HG02981 (cell line): ENCODE measurements around the gene HSD17B2.

ENCODE experiments used
- ATAC-seq: cut with Tn5 transposase; IDR thresholded peaks from one replicate; pipeline ENCODE4 v1.9.1; 2021; ENCODE audit warnings: mild to moderate bottlenecking, moderate library complexity; ENCODE audit not compliant: unreplicated experiment

The HSD17B2 gene

DNA sequence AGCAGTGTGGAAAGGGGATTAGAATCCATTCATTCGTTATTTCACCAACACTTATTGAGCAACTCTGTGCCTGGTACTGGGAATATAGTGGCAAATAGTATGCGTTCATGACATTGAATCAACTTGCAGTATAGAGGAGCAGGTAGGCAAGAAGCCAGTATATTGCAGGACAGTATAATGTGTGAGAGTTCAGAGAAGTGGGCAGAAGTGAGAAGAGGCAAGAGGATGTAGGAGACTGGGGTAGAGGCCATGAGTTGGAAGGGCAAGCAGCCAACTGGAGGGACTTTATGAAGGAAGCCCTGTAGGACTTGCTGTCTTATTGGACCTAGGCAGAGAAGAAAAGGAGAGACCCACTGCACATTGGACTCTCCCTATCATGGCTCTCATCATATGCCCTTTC, 12.3 kb downstream of the HSD17B2 start:
- no peak for ATAC-seq

DNA sequence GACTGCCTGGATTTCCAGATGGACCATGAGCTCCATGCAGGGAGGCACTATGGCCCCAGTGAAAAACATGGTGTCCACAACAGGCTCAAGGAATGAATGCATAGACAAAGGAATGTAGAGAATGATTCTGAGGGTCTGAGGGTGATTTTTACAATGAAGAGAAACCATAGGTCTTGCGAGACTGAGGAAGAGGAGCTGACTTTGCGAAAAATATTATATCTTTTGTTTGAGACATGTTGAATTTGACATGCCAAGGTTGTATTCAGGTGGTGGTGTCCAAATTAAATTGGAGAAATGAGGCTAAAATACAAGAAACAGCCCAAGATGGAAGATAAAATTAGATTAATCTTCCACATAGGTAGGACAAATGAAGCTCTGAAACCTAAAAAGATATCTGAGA, 12.7 kb downstream of the HSD17B2 start:
- ATAC-seq = no peak

DNA sequence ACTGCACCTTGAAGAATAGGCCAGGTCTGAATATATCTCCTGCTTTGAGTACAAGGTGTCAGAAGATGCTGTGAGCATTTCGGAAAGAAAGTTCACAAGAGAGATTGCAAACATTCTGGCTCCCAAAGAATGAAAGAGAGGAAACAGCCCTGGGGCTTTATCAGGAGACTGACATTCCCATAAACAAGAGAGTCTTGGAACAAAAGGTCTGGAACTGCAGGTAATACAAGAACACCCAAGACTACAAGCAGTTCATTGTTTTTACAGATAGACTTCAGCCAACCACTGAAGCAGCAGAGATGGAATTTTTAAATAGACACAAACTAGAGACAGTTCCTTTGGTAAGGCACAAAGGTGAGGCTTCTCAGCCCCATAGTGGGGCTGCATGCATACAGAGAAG, 14.4 kb downstream of the HSD17B2 start:
- no peak for ATAC-seq

DNA sequence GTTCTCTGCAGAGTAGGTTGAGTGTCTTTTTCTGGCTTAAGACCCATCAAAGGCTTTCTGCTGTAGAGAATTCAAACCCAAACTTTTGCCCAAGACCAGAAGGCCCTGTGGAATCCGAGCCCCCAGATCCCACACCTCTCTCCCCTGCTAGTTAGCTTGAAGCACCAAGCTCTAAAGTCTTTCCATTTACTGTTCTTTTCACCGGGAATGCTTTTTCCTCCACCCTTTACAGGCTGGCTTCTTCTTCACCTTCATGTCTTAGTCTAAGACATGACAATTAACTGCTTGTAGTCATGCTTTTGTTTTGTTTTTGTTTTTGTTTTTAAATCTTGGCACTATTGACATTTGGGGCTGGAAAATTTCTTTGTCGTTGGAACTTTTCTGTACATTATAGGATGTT, 15.5 kb downstream of the HSD17B2 start:
- no peak for ATAC-seq

DNA sequence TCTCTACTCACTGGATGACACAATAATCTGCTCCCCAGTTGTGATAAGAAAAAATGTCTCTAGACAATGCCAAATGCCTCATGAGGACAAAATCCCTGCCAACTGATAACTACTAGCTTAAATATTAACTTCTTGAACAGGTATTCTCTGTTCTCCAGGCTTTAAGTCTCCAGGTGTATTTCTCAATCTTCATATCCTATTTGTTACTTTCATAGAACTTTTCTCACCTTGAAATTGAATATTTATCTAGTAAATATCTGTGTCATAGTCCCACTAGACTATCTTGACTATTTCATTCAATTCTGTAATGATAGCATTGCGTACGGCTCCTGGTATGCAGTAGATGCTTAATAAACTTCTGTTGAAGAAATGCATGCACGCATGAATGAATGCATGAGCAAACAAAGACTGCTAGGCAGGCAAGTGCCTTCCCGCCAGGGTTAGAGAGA, 15.9 kb downstream of the HSD17B2 start:
- no peak for ATAC-seq

DNA sequence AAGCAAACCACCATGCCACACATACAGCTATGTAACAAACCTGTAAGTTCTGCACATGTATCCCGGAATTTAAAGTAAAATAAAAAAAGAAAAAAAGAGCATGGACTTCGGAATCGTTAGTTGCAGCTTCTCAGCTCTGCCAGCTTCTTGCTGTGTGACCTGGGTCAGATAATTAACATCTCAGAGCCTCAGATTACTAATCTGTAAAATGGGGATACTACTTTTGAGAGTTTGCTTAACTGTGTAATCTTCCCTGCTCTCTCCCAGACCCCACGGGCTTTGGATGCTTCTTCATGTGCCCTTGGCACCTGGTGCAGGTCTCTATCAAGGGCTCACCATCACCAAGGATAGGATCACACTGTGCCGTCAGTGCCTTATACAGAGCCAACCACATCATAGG, 16.6 kb downstream of the HSD17B2 start:
- ATAC-seq = no peak

DNA sequence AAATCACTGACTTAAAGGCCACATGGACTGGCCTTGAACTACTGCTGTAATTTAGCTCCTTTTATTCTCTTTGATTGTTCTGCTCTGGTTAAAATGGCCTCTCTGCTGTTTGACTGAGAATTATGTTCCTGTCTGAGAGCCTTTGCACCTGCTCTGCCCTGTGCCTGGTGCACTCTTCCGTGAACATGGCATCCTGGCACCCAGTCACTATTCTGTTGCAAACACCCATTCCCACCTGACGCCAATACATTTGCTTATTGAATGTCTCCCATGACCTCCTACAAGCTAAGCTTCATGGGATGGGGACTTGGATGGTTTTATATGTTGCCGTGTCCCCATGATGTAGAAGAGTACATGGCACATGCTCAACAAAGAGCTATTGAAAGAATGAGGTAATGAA, 20.1 kb downstream of the HSD17B2 start:
- no peak for ATAC-seq

DNA sequence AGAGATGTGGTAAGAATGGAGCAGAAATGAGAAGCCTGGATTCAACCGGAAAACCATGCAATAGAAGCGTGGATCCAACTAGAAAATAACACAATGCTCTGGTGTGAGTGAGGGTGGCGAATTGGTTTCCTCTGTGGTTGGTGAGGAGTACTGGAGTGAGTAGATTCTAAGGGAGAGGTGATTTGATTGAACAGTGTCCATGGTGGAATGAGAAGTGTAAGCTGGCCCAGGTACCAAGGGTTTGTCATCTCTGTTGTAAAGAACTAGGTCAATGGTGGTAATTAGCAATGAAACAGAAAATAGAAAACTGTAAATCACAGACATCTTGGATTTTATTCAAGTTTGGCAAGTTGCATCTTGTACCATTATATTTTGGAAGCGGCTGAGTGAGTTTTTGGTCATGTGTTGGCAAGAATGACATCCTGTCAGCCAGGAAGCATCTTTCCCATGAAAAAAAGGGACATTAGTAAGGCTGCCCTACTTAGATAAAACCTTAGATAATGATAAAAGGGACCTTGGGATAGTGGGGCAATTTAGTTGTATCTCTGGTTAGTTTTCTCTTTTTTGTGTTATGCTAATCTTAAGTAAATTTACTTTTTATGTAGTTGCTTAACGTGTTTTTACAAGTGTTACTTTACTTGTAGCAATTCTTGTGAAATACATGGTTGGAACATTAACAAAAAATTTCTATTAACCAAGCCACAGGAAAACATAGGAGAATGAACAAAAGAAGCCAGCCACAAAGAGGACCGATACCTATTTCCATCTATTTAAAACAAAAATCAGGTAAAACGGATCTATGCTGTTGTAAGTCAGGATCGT, 20.9 kb downstream of the HSD17B2 start:
- ATAC-seq = no peak

DNA sequence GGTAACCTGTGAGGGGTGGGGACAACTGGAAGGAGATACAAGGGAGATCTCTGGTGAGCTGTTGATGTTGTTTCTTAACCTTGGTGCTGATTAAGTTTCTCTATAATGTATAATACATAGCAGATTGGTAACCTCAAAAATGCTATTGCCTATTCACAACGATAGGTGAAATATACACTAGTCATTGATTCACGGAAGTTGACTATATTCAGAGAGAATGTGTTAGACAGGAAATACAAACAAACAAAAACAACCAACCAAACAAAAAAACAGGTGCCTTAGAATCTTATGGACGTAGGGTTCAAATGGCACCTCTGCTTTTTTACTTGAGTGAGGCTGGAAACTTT, 21.5 kb downstream of the HSD17B2 start:
- no peak for ATAC-seq

DNA sequence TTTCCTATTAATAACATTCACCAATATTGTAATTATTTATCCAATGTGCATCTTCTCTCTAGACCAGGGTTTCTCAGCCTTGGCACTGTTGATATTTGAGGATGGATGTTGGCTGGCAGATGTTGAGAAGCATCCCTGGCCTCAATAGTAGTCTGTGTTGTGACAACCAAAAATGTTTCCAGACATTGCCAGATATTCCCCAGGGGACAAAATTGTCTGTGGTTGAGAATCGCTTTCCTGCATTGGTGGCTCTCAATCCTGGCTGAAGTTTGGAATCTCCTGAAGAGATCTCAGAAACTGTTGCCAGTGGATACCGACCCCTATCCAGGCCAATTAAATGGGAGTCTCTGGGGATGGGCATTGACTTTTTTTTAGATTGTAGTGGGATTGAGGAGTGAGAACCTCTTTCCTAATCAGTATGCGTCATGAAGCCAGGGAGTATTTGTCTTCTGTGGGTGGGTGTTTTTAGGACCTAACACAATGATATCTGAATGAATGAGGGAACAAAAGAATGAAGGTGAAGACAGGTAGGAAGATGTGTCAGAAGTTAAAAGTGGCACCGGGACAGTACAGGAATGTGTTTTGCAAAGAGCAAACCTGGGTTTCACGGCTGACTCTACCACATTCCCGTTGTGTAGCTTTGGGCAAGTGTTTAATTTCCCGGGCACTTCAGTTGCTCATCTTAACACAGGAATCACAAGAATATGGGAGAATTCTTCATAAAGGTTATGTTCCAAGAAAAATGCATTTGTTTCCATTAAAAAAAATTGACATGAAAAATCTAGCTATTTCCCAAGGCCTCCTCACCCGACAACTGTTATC, 24.3 kb downstream of the HSD17B2 start:
- no peak for ATAC-seq

DNA sequence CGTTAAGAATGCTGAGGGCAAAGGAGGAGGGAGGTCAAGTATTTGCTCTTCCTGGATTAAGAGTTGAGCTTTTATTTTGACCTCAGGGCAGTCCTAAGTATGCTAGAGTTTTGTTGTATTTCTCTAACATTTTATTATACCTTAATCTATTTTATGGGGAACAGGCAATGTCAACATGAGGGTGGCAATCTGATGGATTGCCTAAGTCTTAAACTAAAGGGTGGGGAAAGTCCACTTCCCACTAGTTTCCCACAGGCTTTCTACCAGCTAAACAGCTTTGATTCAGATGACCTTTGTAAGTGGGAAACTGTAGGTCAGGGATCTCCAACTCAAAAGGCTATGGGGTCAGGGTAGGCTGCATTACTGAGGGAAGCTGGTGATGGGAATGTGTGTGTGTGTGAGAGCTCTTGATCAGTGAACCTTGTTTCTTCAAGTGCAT, 24.9 kb downstream of the HSD17B2 start:
- no peak for ATAC-seq

DNA sequence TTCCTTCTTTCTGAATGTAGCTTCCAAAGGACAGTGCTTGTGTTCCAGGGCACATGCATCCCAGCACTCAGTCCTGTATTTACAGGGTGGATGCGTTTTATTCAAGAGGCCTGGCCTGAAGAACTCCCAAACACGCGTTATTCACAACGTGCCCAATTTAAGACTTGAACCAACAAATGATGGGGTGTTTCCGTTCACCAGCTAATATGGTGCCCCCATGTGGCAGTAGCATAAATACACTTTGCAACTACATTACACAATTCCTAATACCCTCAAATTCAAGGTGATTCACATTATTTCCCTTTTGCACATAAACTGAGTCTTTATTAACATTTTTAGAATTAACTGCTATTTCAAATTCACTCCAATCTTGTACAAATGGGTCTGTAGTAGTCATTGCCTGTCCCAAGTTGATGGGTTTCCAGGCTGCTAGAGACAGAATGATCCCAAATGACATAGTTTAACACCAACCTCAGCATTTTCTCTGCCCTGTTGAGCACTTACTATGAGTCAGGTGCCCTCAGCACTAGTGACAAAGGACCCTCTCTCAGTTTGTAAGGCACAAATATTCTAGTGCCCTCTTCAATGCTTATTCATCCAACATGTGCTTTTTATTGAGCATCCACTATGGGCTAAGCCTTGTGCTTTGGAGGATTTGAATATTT, 26.9 kb downstream of the HSD17B2 start:
- no peak for ATAC-seq

DNA sequence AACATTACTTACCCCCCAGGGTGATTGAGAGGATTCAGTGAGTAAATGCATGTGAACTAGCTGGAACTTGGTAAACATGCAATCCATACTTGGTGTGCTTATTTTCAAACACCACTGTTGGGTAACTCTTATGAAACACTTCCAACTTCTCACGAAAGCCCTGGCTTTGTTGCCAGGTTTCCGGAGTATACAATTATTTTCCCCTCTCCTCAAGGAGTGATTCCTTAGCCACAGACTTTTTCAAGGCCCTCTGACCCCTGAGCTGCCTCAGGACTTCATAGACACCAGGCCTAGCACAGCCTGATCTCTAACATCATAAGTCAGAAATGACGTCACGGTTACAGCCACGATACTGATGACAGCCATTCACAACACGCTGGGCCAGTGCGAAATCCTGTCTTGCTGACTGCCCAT, 27.6 kb downstream of the HSD17B2 start:
- no peak for ATAC-seq

DNA sequence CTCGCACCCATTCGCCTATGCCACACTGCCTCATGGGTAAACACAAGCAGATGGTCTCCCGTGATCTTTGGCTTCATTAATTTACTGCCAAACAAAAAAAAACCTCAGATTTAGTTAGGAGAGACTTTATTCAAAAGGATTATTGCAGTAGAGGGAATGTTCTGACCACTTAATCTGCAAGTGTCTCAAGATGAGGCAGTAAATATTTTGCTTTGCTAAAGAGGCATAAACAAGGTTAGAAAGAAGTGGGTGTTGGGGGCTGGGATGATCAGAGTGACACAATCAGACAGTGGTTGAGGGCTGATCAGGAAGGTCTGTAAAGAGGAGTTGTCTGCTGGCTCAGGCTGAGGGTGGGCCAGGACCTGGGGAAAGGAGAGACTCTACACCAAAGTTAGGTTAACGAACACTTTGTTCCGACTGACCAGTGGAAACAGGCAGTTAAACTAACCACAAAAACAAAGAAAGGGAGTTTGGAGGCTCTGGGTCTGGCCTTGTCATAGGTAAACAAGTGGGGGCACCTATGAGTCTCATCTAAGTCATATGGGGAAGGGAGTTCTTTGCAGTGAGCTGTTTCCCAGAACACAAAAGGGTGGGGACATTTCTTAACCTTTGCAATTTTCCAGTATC, 28.5 kb downstream of the HSD17B2 start:
- no peak for ATAC-seq

DNA sequence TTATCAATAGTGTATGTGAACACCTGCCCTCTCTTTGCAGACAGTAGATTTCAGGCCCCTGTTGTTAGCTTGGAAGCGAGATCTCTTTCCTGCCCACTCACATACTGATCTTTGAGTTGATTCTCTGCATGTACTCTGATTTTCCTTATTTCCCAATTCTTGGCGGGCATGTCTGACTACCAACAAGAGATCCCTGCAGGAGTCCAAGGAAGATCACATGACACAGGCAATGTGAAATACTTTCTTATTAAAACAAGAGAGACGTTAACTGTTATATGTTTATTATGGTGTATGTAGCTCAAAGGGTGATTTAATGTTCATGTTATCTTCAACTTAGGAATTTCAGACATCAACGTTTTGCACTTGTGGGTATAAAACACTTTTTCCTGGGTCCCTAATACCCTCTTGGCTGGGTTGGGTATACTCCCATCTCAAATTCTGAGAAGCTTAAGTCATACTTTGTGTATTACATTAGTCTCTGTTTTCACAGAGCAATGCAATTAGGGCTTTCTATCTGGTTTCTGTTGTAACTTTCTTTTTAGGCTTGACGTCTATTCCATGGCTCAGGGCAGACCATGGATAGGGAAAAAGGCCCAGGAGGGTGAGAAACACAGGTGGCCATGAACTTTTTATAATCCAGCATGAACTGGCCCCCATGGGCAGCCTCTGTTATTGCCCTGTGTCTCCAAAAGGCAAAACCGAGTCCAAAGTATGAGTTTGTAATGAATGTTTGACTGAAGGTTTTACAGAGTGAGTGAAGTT, 32.2 kb downstream of the HSD17B2 start:
- no peak for ATAC-seq

DNA sequence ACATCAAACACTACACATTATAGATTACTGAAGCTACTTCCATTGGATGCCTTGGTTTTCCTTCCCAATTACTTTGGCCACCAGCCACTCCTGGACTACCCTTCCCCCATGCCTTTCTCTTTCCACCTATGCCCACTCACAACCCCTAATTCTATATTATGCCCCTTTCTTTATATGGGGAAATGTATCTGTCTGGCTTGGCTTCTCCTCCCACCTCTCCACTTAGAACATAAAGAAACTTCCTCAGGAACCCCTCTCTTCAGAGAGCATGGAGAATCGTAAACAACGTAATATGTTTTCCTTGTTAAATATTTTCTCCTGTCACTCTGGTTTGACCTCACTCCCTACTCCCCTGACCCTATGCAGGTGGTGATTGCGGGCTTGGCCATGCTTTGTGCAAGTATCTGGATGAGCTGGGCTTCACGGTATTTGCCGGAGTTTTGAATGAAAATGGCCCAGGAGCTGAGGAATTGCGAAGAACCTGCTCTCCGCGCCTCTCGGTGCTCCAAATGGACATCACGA, 32.8 kb downstream of the HSD17B2 start:
- ATAC-seq = no peak

DNA sequence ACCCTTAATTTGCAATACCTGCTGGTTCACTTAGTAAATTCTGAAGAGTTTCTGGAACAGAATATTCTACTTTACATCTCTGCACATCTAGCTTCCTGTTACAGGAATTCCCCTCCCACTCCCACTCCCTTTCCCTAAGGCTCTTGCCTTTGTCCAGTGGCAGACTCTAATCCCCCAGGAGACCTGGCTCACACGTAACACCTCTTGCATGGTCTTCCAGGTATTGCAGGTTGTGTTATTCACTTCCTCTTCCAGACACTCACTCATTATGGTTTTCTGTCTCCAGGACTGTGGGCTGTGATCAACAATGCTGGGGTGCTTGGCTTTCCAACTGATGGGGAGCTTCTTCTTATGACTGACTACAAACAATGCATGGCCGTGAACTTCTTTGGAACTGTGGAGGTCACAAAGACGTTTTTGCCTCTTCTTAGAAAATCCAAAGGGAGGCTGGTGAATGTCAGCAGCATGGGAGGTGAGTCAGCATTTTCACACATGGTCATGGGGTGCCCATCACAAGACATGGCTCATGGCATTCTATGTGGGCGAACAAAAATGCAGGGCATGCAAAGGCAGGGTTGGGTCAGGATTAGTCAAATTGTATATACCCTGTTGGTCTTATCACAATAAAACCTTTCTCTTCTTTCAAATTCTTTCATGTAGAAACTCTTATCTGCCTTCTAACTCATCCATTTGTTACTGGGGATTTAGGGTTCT, 35.8 kb downstream of the HSD17B2 start:
- no peak for ATAC-seq

DNA sequence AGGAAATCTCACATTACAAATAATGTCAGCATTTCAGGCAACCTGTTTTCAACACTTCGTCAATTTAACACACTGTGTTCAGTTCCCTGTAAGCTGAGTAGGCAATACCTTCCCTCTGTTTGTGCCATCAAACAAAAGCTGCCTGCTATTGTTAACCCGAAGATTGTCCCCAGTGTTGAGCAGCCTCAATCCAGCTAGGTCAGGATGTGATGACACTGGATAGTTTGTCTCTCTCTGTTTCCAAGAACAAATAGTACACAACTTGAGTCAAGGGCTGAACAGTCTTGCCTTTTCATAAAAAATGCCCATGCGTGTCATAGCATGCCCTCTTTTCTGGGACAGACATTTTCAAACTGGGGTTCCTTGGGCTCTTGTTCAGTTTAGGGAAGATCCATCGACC, 36.4 kb downstream of the HSD17B2 start:
- ATAC-seq = no peak

DNA sequence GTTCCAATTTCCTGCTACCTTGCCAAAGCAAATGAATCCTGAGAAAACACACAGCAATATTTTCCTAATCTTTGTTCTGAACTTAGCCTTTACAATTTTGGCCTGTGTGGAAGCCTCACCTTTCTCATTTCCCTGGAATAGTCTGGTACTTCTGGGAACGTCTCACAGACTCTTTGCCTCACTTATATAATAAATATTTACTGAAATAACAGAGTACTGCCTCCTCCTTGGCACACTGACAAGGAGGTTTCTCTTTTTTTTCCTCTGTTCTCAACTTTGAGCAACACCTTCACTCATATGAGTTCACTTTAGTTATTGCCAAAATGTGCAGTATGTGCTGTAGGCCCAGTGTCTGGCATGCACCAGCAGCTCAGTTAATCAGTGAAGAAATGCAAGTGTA, 37.3 kb downstream of the HSD17B2 start:
- no peak for ATAC-seq
